Right ventricle myocardium superior (tissue), 1 donor: ENCODE results near the gene PRRX2. TPM values are rescaled to one million over a fixed set of nuclear protein-coding genes. Genes with fewer than 3 reads are reported as not detected.
A peak's percentile ranks its signal among the peaks of the same experiment; 100 is the strongest.
"Not testable (repeated sequence)": the region's sequence is repeated elsewhere in the genome, so short reads cannot be mapped to it uniquely, and the experiment has no call there.

Source experiments
- ATAC-seq: fragments of 200-7000 bp; cut with Tn5 transposase; one replicate; pipeline ENCODE4 v1.9.1; 2020; ENCODE audit warnings: mild to moderate bottlenecking; ENCODE audit not compliant: poor library complexity
- DNase-seq: peaks from one replicate; pipeline ENCODE4 v3.0.0-alpha.2; 2020
- intact Hi-C: fragments of 100-400 bp; cut with DNase I; formaldehyde crosslinking; loops from one replicate; pipeline ENCODE4 v1.11.2; 2022
- total RNA-seq: library from RNA; stranded (reverse); fragmentation: NEBNext Ultra II Directional; extraction: Animal tissue kit (Norgen Biotek cat#: 25700); gene quantifications from one replicate; pipeline ENCODE4 v1.2.1, GENCODE V29; 2021
- donor health status: DM: no; HTN: yes; CAD: no; lungs with severe emphysema.

Gene PRRX2
- total RNA-seq, 1 donor from 2014 or later: 0.89 TPM

DNA sequence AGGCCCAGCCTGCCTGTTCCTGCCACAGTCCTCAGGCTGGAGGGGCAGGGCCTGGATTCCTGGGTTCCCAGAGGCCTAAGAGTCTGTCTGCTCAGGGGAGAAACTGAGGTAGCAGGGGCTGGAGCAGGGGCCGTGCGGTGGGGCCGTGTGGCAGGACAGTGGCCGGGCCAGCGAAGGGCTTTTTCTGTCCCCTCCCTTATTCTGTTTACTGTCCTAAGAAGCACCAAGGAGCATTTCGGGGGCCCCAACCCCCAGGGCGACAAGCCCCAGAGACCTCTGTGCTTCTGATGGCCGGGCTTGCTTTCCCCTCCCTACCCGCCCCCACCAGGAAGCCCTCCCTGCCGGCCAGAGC lies 16.7 kb upstream of the PRRX2 start:
- intact Hi-C loops: no loop called here
- DNase-seq (no peak), ATAC-seq (no peak)

DNA sequence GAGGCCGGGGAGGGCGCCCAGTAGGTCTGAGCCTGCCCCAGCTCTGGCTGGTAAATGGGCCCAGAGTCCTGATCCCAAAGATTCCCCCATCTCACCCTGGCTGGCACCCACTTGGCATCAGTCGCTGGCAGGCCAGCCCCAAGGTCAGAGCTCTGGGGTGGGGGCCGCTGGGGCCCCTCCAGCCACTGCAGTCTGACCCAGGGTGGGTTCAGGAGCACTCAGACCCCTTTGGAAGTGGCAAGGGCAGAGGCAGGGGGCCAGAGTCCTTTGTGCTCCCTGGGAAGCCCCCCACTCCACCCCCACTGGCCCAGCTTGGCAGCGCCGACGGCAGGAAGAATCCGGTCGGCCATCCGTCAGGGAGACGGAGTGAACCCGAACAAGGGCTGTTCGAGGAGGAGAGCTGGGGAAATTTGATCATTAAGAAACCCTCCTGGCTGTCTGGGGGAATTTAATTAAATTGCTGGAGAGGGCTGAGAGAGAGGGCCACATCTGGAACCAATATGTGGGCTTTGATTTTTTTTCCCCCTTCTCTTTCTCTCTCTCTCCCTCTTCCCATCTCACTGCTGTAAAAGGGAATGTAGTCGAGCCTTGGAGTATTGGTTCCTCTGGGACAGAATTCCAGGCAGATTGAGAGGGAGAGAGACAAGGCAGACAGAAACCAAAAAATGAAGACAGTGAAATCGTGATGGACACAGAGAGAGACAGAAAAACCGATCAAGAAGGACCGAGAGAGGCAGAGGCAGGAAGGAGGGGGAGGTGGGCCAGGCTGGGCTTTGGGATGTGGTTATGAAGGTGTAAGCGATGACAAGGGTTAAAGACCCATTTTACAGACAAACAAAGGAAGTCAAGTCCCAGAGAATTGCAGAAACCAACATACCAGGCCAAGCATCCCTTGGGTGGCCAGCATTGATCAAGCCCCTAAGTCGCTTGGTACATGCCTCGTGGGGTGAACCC lies 15.4 kb upstream of the PRRX2 start:
- intact Hi-C loops: no loop called here
- ATAC-seq (no peak), DNase-seq (no peak)

DNA sequence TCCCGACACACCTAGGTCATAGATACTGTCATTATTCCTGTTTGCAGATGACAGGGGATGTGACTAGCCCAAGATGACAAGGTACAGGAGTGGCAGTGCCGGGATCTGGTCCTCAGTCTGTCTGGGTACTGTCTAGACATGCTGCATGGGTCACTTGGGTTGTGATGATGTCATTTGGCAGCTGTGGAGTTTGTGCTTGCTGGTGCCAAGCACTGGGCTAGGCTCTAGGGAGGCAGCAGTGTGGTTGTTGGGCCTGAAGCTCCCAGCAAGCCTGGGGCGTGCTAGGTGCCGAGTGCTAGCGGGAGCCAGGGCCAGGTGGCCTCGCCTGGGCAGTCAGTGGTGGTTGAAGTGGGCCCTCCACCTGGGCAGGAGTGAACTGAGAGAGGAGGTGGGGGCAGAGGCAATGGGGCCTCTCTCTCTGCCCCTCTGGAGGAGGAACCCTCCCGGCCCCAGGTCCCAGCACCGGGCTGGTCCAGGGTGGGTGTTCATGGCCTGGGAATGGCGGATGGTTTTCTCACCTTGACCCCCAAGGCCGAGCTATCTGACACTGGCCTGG lies 14.7 kb upstream of the PRRX2 start:
- ATAC-seq: no peak
- intact Hi-C loops: no loop called here
- DNase-seq: no peak

DNA sequence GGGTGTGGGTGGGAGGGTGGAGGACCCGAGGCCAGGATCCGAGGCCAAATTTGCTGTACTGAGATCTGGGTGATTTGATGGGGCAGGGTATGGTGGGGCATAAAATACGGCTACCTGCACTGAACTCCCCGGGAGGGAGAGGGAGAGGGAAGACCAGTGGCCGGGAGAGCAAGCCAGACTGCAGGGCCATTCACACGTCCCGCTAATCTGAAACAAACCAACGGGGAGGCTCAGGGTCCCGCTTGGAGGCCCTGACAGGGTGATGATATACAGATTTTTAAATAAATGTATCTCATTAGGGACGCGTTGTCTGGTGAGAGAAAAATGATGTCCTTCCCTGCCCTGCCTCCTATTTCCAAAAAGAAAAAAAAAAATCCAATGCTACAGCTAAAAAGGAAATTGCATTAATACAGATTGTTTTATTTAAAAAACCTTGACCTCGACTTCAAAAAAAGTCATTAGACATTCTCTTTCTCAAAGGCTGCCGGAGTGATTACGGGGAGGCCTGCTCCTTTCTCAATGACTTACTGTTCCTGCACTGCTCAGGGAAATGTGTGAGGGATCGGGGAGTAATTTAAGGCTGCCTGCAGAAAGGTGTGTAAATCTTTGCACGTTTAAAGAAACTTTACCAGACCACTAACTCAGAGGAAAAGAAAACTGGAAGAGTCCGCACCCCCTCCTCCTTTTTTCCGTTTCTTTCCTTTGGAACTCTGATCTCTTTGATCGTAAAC lies 11.5 kb upstream of the PRRX2 start:
- ATAC-seq (no peak), DNase-seq (no peak)
- intact Hi-C loops: no loop called here

DNA sequence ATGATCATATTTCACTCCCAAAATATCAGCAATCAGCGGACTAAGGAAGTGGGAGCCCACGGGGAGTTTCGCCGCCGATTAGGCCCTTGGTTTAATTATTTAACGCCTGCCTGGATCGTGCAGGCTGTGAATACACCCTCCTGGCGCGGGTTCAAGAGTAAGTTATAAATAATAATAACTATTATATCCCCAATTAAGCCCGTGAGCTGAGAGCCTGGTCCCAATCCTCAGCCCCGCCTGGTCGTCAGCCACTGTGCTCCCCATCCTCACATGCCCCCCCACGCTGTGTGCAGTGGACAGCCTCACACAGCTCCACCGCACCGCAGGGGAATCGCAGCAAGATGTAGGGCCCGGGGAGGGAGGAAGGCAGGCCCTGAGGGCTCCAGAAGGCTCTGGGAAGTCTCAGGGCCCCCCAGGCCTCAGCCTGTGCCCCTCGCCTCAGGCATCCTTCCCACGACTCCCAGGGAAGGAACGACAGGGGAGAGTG lies 10.8 kb upstream of the PRRX2 start:
- no peak for ATAC-seq

DNA sequence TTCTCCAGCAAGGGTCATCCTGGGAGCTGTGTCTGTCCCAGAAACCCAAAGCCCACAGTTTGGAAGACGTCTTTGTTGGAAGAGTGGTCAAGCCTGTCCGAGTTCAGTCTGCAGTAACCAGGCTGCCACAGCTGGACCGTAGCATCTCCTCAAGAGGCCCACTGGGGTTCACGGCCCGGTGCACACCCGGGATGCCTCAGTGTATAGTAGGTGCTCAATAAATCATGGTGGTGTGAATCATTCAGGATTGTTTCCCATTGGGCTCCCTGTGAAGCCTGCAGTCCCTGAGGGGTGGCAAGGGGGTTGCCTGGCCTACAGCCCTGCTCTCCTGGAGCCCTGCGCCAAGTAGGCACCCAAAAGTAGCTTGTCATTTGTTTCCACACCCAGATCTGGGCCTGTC lies 10.3 kb upstream of the PRRX2 start:
- no peak for ATAC-seq
- intact Hi-C loops: no loop called here
- DNase-seq: no peak

More for the DNA sequence above, 10.8 kb upstream of the PRRX2 start:
- no peak for DNase-seq
- intact Hi-C loops: no loop called here

DNA sequence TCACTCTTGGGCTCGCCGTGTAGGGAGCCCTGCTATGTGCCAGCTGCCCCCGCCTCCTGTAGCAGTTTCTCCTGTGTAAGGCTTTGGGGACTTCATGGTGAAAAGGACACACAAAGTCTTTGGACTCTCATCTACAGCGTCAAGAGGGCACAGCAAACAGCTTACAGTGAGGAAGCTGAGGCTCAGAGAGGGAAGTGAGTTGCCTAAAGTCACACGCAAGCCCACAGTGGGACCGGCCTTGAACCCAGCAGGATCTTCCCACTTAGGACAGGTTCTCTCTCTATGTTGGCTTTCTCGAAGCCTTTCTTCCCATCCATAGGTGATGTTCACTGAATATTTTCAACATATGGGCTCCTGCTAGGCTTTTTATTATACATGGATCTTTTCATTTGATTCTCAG lies 9.8 kb upstream of the PRRX2 start:
- intact Hi-C loops: no loop called here
- DNase-seq (no peak), ATAC-seq (no peak)

DNA sequence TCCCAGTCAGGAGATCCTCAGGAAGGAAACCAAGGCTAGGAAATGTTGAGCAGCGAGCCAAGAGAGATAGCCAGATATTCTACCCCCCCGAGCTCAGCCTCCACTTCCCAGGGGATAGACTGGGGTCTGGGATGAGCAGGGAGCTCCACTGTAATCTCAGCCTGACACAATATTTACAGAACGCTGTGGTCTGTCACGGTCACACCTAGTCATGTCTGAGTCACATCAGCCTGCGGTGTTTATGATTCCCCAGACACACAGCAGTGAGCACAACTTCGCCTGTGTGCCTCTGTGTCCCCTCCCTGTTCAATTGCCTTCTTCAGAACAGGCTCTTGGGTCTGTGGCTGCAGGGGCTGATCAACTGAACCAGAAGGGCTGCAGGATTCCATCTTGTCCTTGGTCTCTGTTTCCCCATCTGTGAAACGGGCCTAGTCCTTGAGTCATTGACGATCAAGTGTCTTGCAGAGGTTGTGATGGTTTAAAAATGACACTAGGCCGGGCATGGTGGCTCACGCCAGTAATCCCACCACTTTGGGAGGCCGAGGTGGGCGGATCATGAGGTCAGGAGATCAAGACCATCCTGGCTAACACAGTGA lies 8.6 kb upstream of the PRRX2 start:
- intact Hi-C loops: no loop called here
- ATAC-seq: no peak
- no peak for DNase-seq

DNA sequence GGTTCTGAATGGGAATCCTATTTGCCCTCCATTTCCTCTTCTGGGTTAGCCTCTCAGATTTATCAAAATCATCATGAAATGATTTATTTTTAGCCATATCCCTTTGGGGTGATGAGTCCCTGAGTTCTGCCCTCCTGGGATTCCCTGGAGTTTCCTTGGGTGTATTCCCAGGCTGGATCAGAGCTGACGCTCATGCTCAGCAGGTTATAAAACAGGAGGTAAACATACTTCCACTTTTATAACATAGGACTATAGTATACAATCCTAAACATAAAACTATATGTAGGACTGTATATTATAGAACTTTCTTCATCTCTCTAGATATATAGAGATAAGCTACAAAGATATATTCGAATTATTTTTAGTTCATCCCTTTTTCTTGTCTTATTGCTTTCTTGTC lies 4.4 kb upstream of the PRRX2 start:
- no peak for ATAC-seq
- intact Hi-C loops: no loop called here
- no peak for DNase-seq

DNA sequence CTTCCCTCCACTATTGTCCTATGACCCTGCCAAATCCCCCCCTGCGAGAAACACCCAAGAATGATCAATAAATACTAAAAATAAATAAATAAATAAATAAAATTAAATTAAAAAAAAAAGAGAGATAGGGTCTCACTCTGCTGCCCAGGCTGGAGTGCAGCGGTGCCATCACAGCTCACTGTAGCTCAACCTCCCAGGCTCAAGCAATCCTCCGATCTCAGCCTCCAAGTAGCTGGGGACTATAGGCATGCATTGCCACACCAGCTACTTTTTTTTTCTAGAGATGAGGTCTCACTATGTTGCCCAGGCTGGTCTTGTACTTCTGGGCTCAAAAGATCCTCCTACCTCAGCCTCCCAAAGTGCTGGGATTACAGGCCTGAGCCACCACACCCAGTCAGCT lies 3.2 kb upstream of the PRRX2 start:
- DNase-seq, ATAC-seq, intact Hi-C loops: not testable (repeated sequence)

DNA sequence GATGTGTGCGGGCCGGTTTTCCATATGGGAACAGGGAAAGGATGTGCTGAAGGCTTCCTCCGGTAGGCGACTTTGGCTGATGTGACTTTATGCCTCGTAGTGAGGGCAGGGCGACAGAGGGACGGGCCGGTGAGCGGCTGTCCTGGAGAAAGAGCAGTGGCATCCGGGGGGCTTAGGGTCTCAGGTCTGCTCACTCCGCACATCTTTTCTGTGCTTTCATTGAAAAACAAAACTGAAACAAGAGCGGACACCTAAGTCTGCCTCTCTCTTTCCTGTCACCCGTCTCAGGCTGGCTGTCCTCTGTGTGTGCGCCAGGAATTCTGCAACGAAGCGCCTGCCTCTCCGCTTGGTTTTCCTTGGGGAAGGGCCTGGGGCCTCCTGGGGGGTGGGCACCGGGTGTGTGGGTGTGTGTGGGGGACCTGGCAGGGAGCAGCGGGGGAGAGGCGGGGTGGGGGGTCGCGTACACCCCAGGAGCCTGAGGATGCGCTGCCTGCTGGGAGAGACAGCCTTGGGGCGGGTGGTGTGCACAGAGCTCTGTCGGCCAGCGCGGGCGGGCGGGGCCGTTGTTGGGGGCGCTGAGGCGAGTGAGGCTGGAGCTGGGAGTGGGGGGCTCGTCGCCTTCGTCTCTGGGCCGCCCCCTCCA lies 580 bp upstream of the PRRX2 start:
- DNase-seq (no peak), ATAC-seq (peak; percentile 55)
- intact Hi-C loops: no loop called here

DNA sequence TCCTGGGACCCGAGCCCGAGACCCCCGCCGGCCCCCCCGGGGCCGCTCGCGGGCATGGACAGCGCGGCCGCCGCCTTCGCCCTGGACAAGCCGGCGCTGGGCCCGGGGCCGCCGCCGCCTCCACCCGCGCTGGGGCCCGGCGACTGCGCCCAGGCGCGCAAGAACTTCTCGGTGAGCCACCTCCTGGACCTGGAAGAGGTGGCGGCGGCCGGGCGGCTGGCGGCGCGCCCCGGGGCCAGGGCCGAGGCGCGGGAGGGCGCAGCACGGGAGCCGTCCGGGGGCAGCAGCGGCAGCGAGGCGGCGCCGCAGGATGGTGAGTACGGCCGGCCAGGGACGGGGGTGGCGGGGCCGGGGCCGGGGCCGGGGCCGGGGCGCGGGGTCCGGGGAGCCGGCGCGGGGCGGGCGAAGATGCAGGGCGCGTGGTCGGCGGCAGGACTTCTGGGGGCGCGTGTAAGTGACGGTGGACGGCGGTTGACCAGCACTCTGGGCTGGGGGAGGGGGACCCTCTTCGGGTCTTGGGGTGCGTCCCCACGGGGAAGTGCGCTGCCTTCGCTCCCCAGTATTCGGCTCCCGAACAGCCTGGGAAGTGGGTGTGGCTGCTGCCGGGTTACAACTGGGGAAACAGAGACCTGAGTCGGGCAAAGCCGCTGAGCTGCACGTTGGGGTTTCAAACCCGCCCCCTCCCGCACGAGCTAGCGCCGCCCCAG lies 520 bp downstream of the PRRX2 start:
- intact Hi-C loops: no loop called here
- no peak for ATAC-seq
- DNase-seq: no peak

DNA sequence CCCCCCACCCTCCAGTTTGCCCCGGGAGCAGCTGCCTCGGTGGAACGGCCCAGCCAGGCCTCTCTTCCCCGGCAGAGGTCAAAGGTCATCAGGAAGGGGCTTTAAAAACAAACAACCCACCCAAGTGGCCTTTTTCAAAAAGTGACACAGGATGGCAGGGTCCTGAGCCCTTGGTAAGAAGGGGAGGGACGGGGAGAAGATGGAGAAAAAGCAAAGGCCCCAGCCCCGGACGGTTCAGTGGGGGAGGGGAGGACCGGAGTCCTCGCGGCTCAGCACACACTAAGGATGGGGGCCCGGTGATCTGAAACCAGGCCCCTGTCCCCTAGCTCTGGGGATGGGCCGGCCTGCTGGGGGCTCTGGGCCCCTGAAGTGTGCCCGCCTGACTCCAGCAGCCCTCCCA lies 1.1 kb downstream of the PRRX2 start:
- DNase-seq (no peak), ATAC-seq (no peak)
- intact Hi-C loops: no loop called here

DNA sequence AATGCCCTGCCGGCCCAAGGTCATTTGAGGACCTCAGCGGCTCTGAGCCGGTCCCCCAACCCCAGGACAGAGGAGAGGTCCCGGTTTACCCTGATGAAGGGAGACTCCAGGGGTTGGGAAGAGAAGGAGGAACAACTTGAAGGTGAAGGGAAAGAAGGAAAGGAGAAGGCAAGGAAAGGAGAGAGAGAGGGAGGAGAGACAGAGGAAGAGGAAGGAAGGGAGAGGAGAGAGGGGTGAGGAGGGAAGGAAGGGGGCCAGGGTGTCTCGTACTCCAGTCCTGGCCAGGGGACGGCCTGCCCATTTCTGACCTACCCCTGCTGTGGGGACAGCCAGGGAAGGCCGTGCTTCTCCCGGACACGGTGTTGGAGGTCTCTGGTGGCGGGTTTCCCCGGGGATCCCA lies 1.9 kb downstream of the PRRX2 start:
- ATAC-seq (no peak), DNase-seq (no peak)
- intact Hi-C loops: no loop called here

DNA sequence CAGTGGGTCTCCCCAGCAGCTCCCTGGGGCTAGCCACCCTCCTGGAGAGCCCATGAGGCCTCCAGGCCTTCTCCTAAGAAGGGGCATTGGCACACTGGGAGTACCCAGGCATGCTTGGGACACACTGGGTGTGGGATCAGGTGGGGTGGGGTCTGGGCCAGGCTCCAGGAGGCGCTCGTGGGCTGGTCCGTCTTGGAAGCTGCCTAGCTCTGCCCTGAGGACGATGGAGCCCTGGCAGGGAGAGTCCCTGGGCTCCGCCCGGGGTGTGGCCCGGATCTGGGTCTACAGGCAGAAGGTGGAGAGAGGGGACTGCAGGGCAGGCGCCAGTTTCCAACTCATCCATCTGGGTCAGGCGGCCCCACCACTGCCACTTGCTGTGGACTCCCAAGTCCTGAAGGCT lies 2.4 kb downstream of the PRRX2 start:
- intact Hi-C loops: no loop called here
- ATAC-seq (no peak), DNase-seq (no peak)

DNA sequence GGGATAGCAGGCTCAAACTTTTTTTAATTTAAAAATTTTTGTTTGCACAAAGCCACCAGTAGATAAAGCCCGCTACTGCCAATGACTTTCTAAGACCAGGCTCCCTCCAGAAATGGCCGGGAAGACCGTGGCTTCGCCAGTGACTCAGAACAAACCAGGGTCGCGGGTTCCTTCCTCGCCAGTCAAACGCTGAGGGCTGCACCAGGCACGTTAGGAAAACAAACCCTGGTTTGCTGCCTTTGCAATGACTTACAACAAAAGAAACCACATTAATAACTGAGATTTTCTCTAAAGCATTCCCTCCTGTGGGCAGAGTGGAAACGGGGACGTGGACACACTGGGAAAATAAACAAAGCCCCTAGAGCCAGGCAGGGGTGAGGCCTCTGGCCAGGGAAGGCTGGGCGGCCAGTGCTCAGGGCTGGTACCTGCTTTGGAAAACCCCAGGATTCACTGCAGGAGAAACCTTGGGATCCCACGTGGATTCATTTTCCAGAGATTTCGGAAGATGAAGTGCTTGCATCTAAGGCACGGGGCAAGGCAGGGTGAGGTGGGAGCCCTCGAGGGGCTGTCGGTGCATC lies 3.8 kb downstream of the PRRX2 start:
- ATAC-seq (no peak), DNase-seq (no peak)
- intact Hi-C loops: no loop called here

DNA sequence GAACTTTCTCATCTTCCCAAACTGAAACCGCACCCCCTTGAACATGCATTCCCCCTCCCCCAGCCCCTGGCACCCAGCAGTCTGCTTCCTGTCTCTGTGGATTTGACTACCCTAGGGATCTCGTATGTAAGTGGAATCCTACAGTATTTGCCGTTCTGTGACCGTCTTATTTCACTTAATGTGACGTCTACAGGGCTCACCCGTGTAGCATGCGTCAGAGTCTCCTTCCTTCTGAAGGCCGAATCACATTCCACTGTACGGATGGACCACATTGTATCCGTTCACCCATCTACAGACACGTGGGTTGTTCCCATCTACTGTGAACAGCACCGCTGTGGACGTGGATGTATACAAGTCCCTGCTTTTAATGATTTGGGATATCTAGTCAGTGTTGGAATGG lies 4.5 kb downstream of the PRRX2 start:
- ATAC-seq (no peak), DNase-seq (no peak)
- intact Hi-C loops: no loop called here

DNA sequence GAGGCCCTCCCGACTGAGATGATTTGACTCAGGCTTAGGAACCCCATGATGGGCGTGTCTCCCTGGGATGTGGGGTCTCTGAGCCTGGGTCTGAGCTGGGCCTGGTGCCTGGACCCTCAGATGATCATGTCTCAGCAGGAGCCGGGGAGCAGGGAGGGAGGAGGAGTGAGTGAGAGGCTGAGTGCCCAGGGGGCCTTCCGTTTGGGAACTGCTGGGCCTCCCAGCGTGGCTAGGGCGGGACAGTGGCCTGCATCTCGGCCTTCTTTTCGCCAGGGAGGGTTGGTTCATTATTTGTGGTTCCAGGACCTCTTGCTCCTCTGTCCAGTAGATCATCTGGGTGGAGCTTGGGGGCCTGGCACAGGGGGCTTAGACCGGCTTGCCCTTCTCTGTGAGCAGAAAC lies 5.6 kb downstream of the PRRX2 start:
- ATAC-seq (no peak), DNase-seq (no peak)
- intact Hi-C loops: no loop called here
